Colonic mucosa (tissue), 4 donors: ENCODE measurements around the gene MMEL1. TPM values are rescaled to one million over a fixed set of nuclear protein-coding genes. Genes with fewer than 3 reads are reported as not detected.
"Not testable (repeated sequence)": the region's sequence is repeated elsewhere in the genome, so short reads cannot be mapped to it uniquely, and the experiment has no call there.

Experiments used
- DNase-seq: peaks from one replicate; pipeline ENCODE4 v3.0.0-alpha.2; 2020
- H3K27ac ChIP-seq: fragments of 200-600 bp; one replicate; pipeline ENCODE4 v1.8.0; 2021
- H3K27me3 ChIP-seq: fragments of 200-600 bp; one replicate; pipeline ENCODE4 v1.8.0; 2021
- H3K36me3 ChIP-seq: fragments of 200-600 bp; one replicate; pipeline ENCODE4 v1.8.0; 2021
- H3K4me1 ChIP-seq: fragments of 200-600 bp; one replicate; pipeline ENCODE4 v1.8.0; 2021; ENCODE audit warnings: mild to moderate bottlenecking
- H3K4me3 ChIP-seq: fragments of 200-600 bp; one replicate; pipeline ENCODE4 v1.8.0; 2021
- H3K9ac ChIP-seq, 2 donors: one replicate each; pipeline ENCODE4 v1.7.0; 2013; ENCODE audit warnings: control low read depth in 2 of 2, low read depth in 2 of 2, low read length in 2 of 2
- H3K9me3 ChIP-seq: fragments of 200-600 bp; one replicate; pipeline ENCODE4 v1.8.0; 2021
- intact Hi-C: fragments of 100-400 bp; cut with DNase I; formaldehyde crosslinking; loops from one replicate; pipeline ENCODE4 v1.14.1; 2022
- total RNA-seq, 2 donors: library from RNA; stranded (reverse); fragmentation: NEBNext Ultra II Directional in 1 of 2; extraction: Animal tissue kit (Norgen Biotek cat#: 25700) in 1 of 2; gene quantifications; one replicate each; pipeline ENCODE4 v1.2.1, GENCODE V29; 2021
- TF ChIP-seq, protein P1 (sequence below): fragments of 200-600 bp; IDR thresholded peaks from one replicate; pipeline ENCODE4 v1.8.0; 2022; ENCODE audit warnings: antibody characterized with exemption, mild to moderate bottlenecking
- donor health status: healthy.
- donor health status: DM: no; HTN: no; CAD: no.
- donor health status: DM: no; HTN: no; CAD: no.

MMEL1 gene
- total RNA-seq, 2 donors from 2014 or later = 11.4 to 13.9 TPM

DNA sequence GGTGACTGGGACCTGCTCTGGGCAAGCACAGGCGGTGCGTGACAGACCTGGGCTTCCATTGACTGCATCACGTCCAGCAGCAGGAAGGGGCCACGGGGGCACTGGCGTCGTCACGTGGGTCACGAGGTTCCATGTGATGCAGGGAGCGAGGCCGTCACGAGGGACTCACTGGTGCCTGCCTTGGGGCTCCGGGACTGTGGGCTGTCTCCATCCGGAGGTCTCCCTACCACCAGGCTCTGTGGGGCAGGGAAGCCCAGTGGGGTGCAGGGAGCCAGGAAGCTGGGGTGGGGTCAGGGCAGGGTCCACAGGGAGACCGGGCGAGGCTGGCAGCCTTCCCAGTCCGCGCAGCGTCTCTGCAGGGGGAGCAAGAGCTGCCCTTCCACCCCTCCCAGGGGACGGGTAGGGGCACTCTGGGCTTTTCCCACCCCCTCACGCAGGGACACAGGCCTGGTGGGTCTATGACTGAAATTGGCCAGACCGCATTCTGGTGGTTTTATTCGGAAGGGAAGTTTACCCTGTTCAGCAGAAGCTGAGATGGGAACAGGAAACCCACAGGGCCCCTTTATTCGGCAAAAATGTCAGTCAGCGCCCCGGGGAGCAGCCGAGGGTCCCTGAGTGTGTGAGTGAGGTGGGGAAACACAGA is 77.1 kb downstream of the MMEL1 start:
- H3K27me3 ChIP-seq = no peaks in the 10 kb centered on the region
- TF ChIP-seq, protein P1, sequence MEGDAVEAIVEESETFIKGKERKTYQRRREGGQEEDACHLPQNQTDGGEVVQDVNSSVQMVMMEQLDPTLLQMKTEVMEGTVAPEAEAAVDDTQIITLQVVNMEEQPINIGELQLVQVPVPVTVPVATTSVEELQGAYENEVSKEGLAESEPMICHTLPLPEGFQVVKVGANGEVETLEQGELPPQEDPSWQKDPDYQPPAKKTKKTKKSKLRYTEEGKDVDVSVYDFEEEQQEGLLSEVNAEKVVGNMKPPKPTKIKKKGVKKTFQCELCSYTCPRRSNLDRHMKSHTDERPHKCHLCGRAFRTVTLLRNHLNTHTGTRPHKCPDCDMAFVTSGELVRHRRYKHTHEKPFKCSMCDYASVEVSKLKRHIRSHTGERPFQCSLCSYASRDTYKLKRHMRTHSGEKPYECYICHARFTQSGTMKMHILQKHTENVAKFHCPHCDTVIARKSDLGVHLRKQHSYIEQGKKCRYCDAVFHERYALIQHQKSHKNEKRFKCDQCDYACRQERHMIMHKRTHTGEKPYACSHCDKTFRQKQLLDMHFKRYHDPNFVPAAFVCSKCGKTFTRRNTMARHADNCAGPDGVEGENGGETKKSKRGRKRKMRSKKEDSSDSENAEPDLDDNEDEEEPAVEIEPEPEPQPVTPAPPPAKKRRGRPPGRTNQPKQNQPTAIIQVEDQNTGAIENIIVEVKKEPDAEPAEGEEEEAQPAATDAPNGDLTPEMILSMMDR = no peak
- peaks cover 16% of the 10 kb centered on the region for H3K36me3 ChIP-seq
- peak overlapping the region; percentile 82 to 100 for H3K9ac ChIP-seq
- H3K4me3 ChIP-seq = peak overlapping the region; percentile 51
- H3K4me1 ChIP-seq = peaks cover 4% of the 10 kb centered on the region
- peak overlapping the region; percentile 86 for H3K27ac ChIP-seq
- peak; percentile 92 for DNase-seq
- H3K9me3 ChIP-seq = no peaks in the 10 kb centered on the region
- intact Hi-C loops = no loop called here

DNA sequence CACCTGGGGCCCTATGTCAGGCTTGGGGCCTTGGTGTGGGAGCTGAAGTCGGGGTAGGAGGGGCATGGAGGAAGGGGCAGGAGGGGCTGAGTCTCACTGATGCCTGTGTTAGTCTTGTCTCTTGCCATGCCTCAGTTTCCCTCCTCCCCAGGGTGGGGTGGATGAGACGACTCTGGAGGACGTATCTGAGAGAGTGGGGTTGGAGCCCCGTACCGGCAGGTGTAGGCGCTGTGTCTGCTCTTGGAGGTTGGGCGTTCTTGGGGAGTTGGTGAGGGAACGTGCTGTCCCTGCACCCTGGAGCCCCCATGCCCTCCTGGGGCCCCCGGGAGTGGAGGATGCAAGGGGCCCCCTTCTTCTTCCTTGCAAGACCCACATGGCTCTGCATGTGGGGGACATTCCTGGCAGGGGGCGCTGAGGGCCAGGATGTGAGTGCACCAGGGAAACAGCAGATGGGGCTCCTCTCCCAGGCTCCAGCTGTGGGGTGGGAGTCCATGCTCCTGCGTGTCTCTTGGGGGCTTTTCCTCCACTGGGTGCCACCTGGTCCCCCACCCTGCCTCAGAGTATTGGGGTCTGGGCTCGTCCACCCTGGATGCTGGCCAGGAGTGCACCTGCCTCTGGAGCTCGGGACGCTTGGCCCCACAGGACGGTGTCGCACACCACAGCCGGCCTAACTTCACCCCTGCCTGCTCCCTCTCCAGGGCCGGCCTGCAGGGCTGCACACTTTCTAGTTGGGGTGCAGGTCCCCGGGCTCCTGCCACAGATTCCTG is 78.0 kb downstream of the MMEL1 start:
- Histone ChIP-seq H3K9me3 (no peaks in the 10 kb centered on the region), H3K27me3 (no peaks in the 10 kb centered on the region), H3K4me3 (no peak overlapping the region), H3K27ac (peak overlapping the region; percentile 86), H3K36me3 (peaks cover 16% of the 10 kb centered on the region), H3K9ac (peak overlapping the region in 1 of 2 donors; percentile 100), H3K4me1 (peaks cover 4% of the 10 kb centered on the region)
- TF ChIP-seq, protein P1 = peak; percentile 50
- intact Hi-C loops = no loop called here
- DNase-seq = peak; percentile 70

DNA sequence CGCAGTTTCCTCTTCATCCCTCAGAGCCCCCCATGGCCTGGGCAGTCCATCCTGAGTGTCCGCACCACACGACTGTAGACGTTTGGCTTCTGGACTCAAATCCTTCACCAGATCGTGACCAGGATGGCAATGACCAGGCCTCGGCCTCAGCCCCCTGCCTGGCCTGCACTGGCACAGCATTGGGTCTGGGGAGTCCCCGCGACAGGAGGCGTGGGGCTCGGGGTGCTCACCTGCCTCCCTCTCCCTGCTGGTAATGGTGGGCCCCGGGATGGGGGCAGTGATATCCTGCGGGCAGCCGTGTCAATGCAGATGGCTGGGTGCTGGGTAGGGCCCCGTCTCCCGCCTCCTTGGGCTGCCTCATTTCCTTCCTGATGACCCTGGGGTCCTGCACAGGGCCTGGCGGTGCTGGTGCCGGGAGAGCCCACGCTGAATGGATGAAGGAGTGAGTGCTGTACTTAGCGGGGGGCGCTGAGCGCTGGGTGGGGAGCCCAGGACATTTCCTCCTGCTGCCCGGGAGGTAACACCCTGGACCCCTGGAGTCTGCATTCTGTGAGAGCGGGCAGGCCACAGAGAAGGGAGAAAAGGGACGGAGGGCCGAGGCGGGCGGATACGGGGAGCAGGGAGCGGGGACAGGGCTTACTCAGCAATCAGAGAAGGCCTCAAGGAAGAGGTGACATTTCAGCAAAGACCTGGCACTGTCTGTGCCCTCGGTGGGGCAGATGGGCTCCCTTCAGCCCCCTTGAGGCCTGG is 78.8 kb downstream of the MMEL1 start:
- TF ChIP-seq, protein P1 = no peak
- H3K4me3 ChIP-seq = no peak overlapping the region
- H3K27ac ChIP-seq = no peak overlapping the region
- intact Hi-C loops = no loop called here
- DNase-seq = no peak
- H3K27me3 ChIP-seq = no peaks in the 10 kb centered on the region
- peaks cover 8% of the 10 kb centered on the region for H3K4me1 ChIP-seq
- no peaks in the 10 kb centered on the region for H3K9me3 ChIP-seq
- no peak overlapping the region for H3K9ac ChIP-seq
- peaks cover 9% of the 10 kb centered on the region for H3K36me3 ChIP-seq

DNA sequence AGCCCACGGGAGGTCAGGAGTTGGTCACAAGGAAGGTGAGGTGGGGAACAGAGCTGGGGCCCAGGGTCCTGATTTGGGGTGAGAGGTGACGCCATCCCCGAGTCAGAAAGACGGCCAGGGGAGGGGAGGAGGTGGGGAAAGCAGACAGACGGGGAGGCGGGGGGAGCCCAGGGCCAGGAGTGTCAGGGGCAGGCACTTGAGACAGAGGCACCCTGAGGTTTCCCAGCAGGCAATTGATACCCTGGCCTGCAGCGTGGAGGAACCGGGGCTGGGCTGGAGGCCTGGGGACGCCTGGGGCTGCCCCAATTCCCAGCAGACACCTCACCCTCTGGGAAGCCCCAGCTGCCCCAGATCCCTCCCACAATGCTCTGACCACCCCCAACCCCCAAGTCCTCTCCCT is 79.7 kb downstream of the MMEL1 start:
- DNase-seq, intact Hi-C loops, H3K36me3 ChIP-seq, H3K9ac ChIP-seq, H3K27ac ChIP-seq, H3K9me3 ChIP-seq, H3K4me3 ChIP-seq, H3K27me3 ChIP-seq: not testable (repeated sequence)
- peaks cover 11% of the 10 kb centered on the region for H3K4me1 ChIP-seq

DNA sequence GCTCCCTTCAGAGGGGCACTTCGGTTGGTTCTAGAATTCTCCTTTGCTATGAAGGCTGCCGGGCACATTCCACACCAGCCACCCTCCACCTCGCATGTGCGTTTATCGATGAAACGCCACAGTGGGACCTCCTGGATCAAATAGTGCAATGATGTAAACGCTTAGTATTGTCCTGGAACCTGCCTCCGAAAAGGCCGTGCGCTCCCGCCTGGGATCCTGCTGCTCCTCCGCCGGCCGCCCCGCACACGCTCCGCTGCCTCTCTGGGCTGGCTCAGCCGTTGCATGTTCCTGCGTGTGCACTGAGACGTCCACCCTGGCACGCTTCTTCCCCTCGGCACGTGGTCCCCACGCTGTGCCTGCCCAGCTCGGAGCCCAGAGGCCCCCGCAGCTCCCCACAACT is 80.6 kb downstream of the MMEL1 start:
- Histone ChIP-seq H3K9ac (no peak overlapping the region), H3K9me3 (no peaks in the 10 kb centered on the region), H3K4me3 (no peak overlapping the region), H3K4me1 (peaks cover 16% of the 10 kb centered on the region), H3K36me3 (no peaks in the 10 kb centered on the region), H3K27ac (no peak overlapping the region), H3K27me3 (no peaks in the 10 kb centered on the region)
- no peak for DNase-seq
- intact Hi-C loops = no loop called here
- TF ChIP-seq, protein P1 = no peak

DNA sequence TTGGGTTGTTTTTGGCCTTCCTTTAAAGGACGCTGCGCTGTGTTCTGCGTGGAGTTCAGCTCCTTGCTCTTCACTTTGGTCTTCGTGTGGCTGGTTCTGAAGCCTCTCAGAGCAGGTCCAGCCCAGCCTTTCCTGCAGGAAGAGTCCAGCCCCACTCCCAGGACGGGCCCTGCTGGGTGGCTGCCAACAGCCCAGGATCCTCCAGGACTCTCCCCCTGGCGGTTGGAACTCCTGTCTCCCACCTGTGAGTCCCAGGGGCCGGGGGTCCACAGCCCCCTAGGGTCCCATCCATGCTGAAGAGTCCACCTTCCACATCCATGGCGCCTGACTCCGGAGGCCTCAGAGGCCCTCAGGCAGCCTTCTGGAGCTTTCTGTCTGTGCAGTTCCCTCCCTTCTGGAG is 81.3 kb downstream of the MMEL1 start:
- DNase-seq, H3K9ac ChIP-seq, H3K27me3 ChIP-seq, intact Hi-C loops, H3K9me3 ChIP-seq, H3K4me3 ChIP-seq, H3K27ac ChIP-seq, H3K36me3 ChIP-seq: not testable (repeated sequence)
- H3K4me1 ChIP-seq = peaks cover 16% of the 10 kb centered on the region

DNA sequence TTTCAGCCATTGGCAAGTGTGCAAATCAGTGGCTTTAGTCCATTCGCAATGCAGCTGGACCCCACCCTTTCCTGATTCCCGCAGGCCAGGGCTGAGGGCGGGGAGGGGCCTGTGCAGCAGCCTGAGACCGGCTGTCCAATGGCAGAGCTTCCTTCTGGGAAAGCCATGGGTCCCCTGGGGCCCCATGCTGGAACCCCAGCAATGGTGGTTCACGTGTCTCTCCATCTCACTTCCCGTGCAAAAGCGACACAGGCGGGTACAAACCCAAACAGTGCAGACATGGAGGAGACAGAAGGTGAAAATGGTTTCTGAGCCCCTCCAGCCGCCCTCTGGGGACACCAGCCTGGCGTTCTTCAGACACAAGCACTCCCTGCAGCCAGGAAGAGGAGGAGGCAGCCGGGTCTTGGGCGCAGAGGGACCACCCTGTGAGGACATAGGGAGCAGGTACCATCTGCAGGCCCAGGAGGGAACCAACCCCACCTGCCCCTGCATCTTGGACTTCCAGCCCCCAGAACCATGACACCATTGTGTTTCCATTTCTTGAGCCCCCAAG is 82.4 kb downstream of the MMEL1 start:
- H3K9ac ChIP-seq, DNase-seq, H3K36me3 ChIP-seq, H3K27ac ChIP-seq, intact Hi-C loops, H3K27me3 ChIP-seq, H3K9me3 ChIP-seq, H3K4me3 ChIP-seq: not testable (repeated sequence)
- peaks cover 16% of the 10 kb centered on the region for H3K4me1 ChIP-seq

DNA sequence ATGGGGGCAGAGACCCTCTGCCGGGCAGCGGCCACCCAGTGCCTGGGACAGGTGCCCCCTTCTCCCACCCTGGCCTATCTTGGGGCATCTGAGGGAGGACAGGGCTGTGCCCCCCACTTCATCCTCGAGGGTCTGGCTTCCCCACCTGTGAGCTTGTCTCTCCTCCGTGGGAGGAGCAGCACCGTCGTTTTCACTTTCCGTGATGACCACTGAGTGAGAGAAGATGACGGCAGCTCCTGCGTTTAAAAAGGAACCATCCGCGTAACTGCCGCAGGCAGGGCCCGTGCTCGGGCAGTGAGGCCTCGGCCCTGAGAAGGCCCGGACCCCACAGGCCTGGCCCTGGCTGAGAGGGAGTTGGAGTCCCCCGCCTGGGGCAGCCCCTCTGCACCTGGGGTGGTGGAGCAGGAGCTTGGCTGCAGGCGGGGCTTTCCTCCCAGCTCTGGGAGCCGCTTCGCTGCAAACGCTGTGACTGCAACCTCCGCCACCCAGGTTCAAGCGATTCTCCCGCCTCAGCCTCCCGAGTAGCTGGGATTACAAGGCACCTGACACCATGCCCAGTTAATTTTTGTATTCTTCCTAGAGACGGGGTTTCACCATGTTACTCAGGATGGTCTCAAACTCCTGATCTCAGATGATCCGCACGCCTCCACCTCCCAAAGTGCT is 83.3 kb downstream of the MMEL1 start:
- Histone ChIP-seq H3K9ac (peak overlapping the region; percentile 71 to 89), H3K4me1 (peaks cover 11% of the 10 kb centered on the region), H3K27ac (peak overlapping the region; percentile 100)
- not testable (repeated sequence) for H3K9me3 ChIP-seq, H3K27me3 ChIP-seq, DNase-seq, H3K4me3 ChIP-seq, H3K36me3 ChIP-seq
- intact Hi-C loops = loop anchor here (5.0 kb wide), 1 partner anchor 137 kb away; the partner anchor contains the start of gene PEX10
